Stimulated activated effector memory CD8-positive, alpha-beta T cell treated with anti-CD3 and anti-CD28 coated beads, Interleukin-12 subunit alpha, Interleukin-12 subunit beta, amount 100 ng/mL, for 72 hours (primary cell): ENCODE data around the gene TXNDC15.
"Not testable (repeated sequence)": the region's sequence is repeated elsewhere in the genome, so short reads cannot be mapped to it uniquely, and the experiment has no call there.

ENCODE experiments used
- ATAC-seq: fragments of 150-1000 bp; cut with Tn5 transposase; 2 replicates; pipeline ENCODE4 v1.10.0; 2021
- DNase-seq, 2 donors: peaks; one replicate each; pipeline ENCODE4 v3.0.0; 2021 to 2022; ENCODE audit warnings: low spot score in 2 of 2
- H3K27ac Mint-ChIP-seq: one replicate; pipeline ENCODE4 v1.8.0; 2022; ENCODE audit warnings: mild to moderate bottlenecking, mixed read lengths
- H3K36me3 Mint-ChIP-seq: one replicate; pipeline ENCODE4 v1.8.0; 2022; ENCODE audit warnings: mild to moderate bottlenecking, mixed read lengths
- H3K4me1 Mint-ChIP-seq: one replicate; pipeline ENCODE4 v1.8.0; 2022; ENCODE audit warnings: mixed read lengths
- H3K4me3 Mint-ChIP-seq: one replicate; pipeline ENCODE4 v1.8.0; 2022; ENCODE audit warnings: mild to moderate bottlenecking, mixed read lengths
- H3K9me3 Mint-ChIP-seq: one replicate; pipeline ENCODE4 v1.8.0; 2022; ENCODE audit warnings: mixed read lengths

TXNDC15 gene, protein sequence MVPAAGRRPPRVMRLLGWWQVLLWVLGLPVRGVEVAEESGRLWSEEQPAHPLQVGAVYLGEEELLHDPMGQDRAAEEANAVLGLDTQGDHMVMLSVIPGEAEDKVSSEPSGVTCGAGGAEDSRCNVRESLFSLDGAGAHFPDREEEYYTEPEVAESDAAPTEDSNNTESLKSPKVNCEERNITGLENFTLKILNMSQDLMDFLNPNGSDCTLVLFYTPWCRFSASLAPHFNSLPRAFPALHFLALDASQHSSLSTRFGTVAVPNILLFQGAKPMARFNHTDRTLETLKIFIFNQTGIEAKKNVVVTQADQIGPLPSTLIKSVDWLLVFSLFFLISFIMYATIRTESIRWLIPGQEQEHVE

DNA sequence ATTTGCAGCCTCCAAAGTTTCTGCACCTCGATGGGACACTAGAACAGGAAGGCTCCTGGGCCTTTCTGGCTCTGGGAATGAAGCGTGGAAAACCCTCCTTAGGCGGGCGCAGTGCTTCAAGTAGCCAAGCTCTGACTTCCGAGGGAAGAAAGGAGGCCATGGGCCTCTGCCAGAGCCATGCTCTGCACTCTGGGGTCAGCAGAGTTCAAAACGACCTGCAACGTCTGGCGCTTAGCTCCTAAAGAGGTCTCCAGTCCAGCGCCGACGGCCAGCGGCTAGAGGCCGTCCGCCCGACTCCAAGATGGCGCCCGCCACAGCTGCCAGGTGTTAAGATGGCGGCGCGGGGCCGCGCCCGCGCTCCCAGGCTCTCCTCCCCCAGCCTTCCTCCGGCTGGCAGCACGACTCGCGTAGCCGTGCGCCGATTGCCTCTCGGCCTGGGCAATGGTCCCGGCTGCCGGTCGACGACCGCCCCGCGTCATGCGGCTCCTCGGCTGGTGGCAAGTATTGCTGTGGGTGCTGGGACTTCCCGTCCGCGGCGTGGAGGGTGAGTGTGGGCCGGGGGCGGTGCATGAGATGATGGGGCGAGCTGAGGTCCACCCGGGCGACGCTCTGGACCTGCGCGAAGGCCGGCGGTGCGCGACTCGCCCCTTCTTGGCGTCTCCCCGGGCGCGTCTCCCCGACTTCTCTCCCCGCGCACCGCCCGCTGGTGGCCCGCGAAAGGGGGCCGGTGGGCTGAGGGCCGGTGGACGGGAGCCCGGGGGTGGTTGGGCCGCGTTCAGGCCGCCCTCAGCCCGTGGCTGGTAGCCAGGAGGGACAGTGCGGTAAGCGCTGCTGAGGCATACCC, at the start of gene TXNDC15:
TXNDC15 (plus strand) TSS at position 385 of the 844 bp plus-strand sequence; CDS start at position 442, 57 bp downstream.
- Mint-ChIP-seq H3K27ac (peak within 1 kb of the TSS; percentile 98), H3K4me1 (peaks cover 38% of the 10 kb centered on the region)
- ATAC-seq: peak; percentile 93

DNA sequence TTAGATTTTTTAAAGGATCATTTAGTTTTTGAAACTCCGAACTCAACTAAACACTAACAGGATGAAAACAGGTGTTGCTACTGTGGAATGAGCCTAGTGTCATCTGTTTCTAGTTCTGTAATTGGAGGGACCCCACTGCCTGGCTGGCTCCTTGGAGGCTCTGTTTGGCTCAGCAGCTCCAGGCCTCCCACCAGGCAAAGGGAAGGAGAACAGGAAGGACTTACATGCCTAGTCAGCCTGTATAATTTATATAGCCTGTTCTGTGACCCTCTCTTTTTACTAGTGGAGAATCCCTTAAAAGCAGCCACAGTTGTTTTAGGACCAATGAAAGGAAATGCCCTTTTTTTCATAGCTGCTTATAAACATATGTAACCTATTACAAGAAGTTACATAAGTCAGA, 49.5 kb upstream of the TXNDC15 start:
- Mint-ChIP-seq H3K9me3 (no peaks in the 10 kb centered on the region), H3K27ac (no peak overlapping the region), H3K4me1 (no peaks in the 10 kb centered on the region), H3K36me3 (peaks cover 93% of the 10 kb centered on the region), H3K4me3 (no peak overlapping the region)
- DNase-seq (no peak), ATAC-seq (no peak)

More for the DNA sequence above, at the start of gene TXNDC15:
- H3K9me3 Mint-ChIP-seq: no peaks in the 10 kb centered on the region
- peak within 1 kb of the TSS; percentile 94 for H3K4me3 Mint-ChIP-seq
- DNase-seq: peak; percentile 78 to 92
- peaks cover 51% of the 10 kb centered on the region for H3K36me3 Mint-ChIP-seq

DNA sequence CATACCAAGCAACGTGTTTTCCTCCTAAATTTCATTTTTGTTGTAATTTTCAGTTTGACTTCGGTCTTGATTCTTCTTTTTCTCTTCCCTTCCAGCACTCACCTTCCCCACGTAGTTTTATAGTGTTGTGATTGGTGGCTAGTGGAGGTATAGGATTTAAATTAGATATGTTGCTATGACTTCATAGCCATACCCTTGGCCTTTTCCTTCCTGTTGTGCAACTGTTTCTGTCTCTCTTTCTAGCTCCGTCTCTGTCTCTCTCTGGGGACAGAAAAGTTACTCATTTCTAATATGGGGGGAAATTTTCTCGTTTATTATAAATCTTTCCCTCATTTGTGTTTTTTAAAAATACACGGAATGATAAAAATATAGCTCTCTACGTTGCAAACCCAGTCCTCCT, 49.0 kb upstream of the TXNDC15 start:
- ATAC-seq (no peak), DNase-seq (no peak)
- Mint-ChIP-seq H3K9me3 (no peaks in the 10 kb centered on the region), H3K4me3 (no peak overlapping the region), H3K4me1 (no peaks in the 10 kb centered on the region), H3K36me3 (peaks cover 93% of the 10 kb centered on the region), H3K27ac (no peak overlapping the region)

DNA sequence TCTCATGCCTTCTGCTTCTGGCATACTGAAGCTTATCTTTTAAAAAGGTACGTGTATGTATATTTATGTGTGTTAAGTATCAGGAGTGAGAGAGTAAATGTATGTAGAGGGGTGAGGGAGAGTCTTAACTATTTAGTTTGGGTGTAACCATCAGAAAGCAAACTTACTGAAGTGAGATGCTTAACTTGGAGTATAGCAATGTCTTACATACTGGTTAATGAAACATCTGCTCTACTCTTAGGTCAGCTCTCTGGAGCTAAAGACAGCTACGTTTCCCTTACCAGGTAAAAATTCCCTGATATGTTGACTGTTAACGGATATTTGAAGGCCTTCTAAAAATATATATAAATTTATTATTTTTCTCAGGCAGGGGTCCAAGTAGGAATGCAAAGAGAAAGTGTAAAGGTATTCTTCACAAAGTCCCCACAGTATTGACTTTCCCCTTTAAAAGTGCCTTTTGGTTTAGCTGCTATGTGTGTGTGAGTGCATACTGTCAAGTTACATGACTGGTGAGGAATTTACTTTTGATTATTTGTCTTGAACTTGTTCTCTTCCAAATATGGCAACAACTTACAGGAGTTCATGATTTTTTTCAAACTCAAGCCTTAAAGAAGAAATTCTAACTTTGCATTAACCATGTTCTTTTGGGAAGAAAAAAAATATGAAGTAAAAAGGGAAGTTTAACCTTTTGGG, 40.7 kb upstream of the TXNDC15 start:
- Mint-ChIP-seq H3K36me3 (peaks cover 88% of the 10 kb centered on the region), H3K4me1 (no peaks in the 10 kb centered on the region), H3K9me3 (no peaks in the 10 kb centered on the region), H3K4me3 (no peak overlapping the region), H3K27ac (peak overlapping the region; percentile 10)
- no peak for DNase-seq
- ATAC-seq: no peak

DNA sequence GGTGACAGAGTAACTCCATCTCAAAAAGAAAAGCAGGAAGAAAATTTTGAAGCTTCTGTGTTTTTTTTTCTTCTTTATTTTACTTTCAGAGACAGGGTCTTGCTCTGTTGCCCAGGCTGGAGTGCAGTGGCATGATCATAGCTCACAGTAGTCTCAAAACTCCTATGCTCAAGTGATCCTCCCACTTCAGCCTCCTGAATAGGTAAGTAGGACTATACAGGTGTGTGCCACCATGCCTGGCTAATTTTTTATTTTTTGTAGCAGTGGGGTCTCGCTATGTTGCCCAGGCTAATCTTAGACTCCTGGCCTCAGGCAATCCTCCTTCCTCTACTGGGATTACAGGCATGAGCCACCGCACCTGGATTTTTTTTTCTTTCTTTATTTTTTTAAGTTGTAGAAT, 38.5 kb upstream of the TXNDC15 start:
- ATAC-seq: no peak

DNA sequence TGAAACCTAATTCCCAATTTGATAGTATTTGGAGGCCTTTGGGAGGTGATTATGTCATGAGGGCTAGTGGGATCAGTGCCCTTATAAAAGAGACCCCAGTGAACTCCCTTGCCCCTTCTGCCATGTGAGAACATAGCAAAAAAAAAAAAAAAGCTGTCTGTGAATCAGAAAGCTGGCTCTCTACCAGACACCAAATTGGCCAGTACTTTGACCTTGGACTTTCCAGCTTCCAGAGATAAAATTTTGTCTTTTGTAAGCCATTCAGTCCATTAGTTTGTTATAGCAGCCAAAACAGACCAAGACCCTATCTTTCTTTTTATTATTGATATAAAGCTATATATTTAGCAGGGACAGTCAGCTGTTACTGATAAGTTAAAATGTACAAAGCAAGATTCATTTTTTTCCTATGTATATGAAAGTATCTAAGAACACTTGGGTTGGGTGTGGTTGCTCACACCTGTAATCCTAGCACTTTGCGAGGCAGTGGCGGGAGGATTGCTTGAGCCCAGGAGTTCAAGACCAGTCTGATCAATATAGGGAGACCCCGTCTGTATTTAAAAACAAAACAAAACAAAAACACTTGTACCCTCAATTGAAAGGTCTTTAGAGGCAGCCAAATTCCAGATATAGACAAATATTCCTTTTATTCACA, 36.5 kb upstream of the TXNDC15 start:
- Mint-ChIP-seq H3K4me3 (no peak overlapping the region), H3K27ac (no peak overlapping the region), H3K4me1 (no peaks in the 10 kb centered on the region), H3K9me3 (no peaks in the 10 kb centered on the region), H3K36me3 (peaks cover 79% of the 10 kb centered on the region)
- ATAC-seq: no peak
- no peak for DNase-seq

More for the DNA sequence above, 38.5 kb upstream of the TXNDC15 start:
- H3K27ac Mint-ChIP-seq: no peak overlapping the region
- H3K4me1 Mint-ChIP-seq: no peaks in the 10 kb centered on the region
- no peaks in the 10 kb centered on the region for H3K9me3 Mint-ChIP-seq
- DNase-seq: no peak
- H3K4me3 Mint-ChIP-seq: no peak overlapping the region
- H3K36me3 Mint-ChIP-seq: peaks cover 90% of the 10 kb centered on the region

DNA sequence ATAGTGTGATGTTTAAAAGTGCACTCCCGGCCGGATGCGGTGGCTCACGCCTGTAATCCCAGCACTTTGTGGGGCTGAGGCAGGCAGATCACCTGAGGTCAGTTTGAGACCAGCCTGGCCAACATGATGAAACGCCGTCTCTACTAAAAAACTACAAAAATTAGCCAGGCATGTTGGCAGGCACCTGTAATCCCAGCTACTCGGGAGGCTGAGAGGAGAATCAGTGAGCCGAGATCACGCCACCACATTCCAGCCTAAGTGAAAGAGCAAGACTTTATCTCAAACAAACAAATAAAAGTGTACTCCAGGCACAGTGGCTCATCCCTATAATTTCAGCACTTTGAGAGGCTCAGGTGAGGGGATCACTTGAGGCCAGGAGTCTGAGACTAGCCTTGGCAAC, 35.8 kb upstream of the TXNDC15 start:
- ATAC-seq, H3K27ac Mint-ChIP-seq, H3K4me3 Mint-ChIP-seq, H3K4me1 Mint-ChIP-seq, H3K9me3 Mint-ChIP-seq, DNase-seq: not testable (repeated sequence)
- H3K36me3 Mint-ChIP-seq: peaks cover 72% of the 10 kb centered on the region

DNA sequence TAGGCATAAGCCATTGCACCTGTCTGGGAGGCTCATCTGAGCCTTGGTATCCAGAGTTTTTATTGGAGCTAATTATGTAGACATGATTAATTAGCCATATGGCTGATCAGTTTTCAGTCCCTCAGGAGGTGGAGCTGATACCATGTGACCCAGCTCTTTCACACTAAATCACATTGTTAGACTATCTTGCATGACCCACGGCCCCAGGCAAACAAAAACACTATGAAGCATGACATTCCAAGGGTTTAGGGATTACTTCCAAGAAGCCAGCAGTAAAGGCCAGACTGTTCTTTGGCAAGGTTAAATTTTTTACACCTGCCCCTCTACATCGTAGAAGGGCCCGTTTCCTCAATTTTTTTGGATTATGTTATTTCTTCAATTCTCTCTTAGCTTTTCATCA, 33.4 kb upstream of the TXNDC15 start:
- ATAC-seq (no peak), DNase-seq (peak in 1 of 2 donors; percentile 38)
- Mint-ChIP-seq H3K4me1 (peaks cover 10% of the 10 kb centered on the region), H3K36me3 (peaks cover 60% of the 10 kb centered on the region), H3K4me3 (no peak overlapping the region), H3K9me3 (no peaks in the 10 kb centered on the region), H3K27ac (no peak overlapping the region)

DNA sequence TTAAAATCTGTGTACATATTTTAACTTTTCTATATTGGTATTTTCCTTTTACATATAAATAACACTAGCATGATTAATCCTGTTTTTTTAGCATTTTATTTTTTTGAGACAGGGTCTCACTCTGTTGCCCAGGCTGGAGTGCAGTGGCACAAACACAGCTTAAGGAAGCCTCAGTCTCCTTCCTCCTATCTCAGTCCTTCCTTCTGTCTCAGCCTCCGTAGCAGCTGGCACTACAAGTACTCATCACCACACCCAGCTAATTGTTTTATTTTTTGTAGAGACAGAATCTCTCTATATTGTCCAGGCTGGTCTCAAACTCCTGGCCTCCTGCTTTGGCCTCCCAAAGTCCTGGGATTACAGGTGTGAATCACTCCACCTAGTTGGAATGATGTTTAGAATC, 29.9 kb upstream of the TXNDC15 start:
- H3K27ac Mint-ChIP-seq: peak overlapping the region; percentile 99
- ATAC-seq (no peak), DNase-seq (no peak)
- no peaks in the 10 kb centered on the region for H3K9me3 Mint-ChIP-seq
- H3K4me3 Mint-ChIP-seq: no peak overlapping the region
- H3K4me1 Mint-ChIP-seq: peaks cover 19% of the 10 kb centered on the region
- H3K36me3 Mint-ChIP-seq: peaks cover 68% of the 10 kb centered on the region

DNA sequence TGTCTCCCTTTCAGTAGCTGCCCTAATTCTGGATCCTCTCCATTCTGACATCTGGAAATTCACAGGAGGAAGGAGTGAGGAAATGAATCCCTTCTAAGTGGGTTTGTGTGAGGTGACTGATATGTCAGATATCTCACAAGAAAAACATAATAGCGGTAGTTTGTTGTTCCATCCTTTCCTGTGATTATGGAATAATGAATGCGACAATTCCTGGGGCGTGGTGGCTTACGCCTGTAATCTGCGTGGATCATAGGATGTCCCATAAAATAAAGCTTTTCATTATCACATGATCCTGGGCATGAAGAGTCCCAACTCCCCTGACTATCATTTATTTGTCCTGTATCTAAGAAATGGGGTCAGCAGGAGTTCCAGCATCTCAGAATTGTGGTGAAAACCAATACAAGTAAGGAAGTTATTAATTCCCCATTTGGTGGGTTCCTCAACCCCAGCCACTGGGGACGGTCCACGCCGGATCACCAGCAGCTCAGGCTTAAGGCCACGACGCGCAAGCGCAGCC, 28.8 kb upstream of the TXNDC15 start:
- Mint-ChIP-seq H3K36me3 (peaks cover 68% of the 10 kb centered on the region), H3K4me3 (peak overlapping the region; percentile 92), H3K4me1 (peaks cover 19% of the 10 kb centered on the region), H3K27ac (peak overlapping the region; percentile 99), H3K9me3 (no peaks in the 10 kb centered on the region)
- DNase-seq (no peak), ATAC-seq (no peak)

DNA sequence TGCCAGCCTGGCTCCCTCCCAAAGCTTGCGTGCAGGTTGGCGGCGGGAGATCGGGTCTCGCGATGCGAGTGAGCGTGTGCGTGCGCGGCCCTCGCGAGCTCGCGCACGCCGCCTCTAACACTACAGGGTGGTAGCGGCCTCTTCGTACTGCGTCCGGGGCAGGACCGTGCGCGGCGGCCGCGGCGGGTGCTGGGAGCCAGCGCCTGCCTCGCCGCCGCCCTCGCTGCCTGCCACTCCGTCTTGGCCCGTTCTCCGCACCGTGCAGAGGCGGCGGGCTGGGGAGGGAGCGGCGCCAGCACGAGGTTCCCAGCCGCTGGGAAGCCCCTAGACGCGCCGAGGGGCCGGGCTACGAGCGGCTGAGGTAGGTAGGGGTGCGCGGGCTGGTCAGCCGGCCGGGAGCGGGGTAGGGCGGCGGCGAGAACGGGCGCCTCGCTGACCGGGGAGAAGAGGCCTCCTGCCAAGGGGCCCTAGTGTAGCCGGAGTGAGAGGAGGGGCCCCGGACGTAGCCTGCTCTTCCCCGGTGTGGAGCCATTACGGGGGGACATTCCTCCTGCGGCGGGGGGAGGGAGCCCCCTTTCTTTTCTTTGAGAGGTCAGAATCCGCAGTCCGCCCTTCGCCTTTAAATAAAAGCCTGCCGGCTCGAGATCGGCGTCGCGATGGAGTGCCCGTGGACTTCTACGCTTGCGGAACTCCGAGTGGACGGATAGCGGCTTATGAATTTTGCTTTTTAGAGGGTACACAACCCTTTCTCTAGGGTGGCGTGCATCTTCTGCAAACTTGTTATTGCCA, 28.1 kb upstream of the TXNDC15 start, which contains the start of gene C5orf24:
C5orf24 (plus strand) TSS at position 117 of the 789 bp plus-strand sequence. CDS start 8,933 bp downstream, outside the sequence.
- peak within 1 kb of the TSS; percentile 92 for H3K4me3 Mint-ChIP-seq
- H3K4me1 Mint-ChIP-seq: peaks cover 19% of the 10 kb centered on the region
- no peaks in the 10 kb centered on the region for H3K9me3 Mint-ChIP-seq
- peaks cover 68% of the 10 kb centered on the region for H3K36me3 Mint-ChIP-seq
- peak; percentile 81 to 93 for DNase-seq
- ATAC-seq: peak; percentile 98
- H3K27ac Mint-ChIP-seq: peak within 1 kb of the TSS; percentile 99

DNA sequence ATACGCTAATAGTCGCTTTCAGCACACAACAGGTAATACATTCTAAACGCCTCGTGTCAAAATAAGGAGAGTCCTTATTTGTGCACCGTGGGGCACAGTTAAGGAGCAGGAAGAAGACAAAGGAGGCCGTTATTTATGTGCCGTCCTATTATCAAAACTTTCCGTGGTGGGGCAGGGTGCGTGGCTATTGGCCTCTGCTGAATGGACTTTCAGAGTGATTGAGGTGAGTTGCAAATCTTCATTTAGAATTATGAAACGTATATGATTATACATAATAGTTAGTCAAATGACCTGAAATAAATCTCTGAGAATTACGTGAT, 27.6 kb upstream of the TXNDC15 start:
- Mint-ChIP-seq H3K4me1 (peaks cover 19% of the 10 kb centered on the region), H3K4me3 (peak overlapping the region; percentile 92), H3K27ac (peak overlapping the region; percentile 99), H3K36me3 (peaks cover 69% of the 10 kb centered on the region), H3K9me3 (no peaks in the 10 kb centered on the region)
- ATAC-seq (peak; percentile 1), DNase-seq (peak in 1 of 2 donors; percentile 6)

DNA sequence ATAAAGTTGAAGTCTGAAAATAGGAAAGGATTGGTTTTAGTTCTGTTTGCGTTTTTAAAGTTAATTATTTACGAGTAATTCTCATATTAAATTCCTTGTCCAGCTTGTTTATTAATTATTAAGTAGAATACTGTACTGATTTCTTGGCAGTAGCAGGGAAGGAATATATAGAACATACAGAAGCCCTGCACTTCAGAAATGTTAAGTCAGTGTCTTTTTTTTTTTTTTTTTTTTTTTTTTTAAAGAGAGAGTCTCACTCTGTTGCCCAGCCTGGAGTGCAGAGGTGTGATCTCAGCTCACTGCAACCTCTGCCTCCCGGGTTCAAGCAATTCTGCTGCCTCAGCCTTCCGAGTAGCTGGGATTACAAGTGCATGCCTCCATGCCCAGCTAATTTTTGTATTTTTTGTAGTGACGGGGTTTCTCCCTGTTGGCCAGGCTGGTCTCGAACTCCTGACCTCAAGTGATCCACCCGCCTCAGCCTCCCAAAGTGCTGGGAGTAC, 24.7 kb upstream of the TXNDC15 start:
- not testable (repeated sequence) for H3K9me3 Mint-ChIP-seq, ATAC-seq
- H3K36me3 Mint-ChIP-seq: peaks cover 95% of the 10 kb centered on the region

More for the DNA sequence above, 24.7 kb upstream of the TXNDC15 start:
- peaks cover 19% of the 10 kb centered on the region for H3K4me1 Mint-ChIP-seq
- DNase-seq, H3K27ac Mint-ChIP-seq, H3K4me3 Mint-ChIP-seq: not testable (repeated sequence)
